Stimulated activated CD8-positive, alpha-beta memory T cell treated with anti-CD3 and anti-CD28 coated beads, Interleukin-4, amount 100 ng/mL, for 48 hours (primary cell): ENCODE results near the gene TNFSF11.

Experiments used
- DNase-seq: peaks from one replicate; pipeline ENCODE4 v3.0.0-alpha.2; 2020

Gene TNFSF11

GRCh38 chr13:42612021-42612765 lies 38.2 kb downstream of the TNFSF11 start:
- DNase-seq: no peak

- no peak for DNase-seq
Measured at GRCh38 chr13:42614436-42615035, 40.6 kb downstream of the TNFSF11 start.

GRCh38 chr13:42615691-42616090 lies 41.7 kb downstream of the TNFSF11 start:
- no peak for DNase-seq

- no peak for DNase-seq
Measured at GRCh38 chr13:42617221-42617620, 43.3 kb downstream of the TNFSF11 start.

GRCh38 chr13:42623916-42624315 lies 50.0 kb downstream of the TNFSF11 start:
- DNase-seq: no peak

- no peak for DNase-seq
Measured at GRCh38 chr13:42625611-42626010, 51.7 kb downstream of the TNFSF11 start.

GRCh38 chr13:42626176-42626860 lies 52.4 kb downstream of the TNFSF11 start:
- no peak for DNase-seq

- DNase-seq: no peak
Measured at GRCh38 chr13:42628666-42629065, 54.7 kb downstream of the TNFSF11 start.

- no peak for DNase-seq
Measured at GRCh38 chr13:42631181-42631580, 57.2 kb downstream of the TNFSF11 start.

GRCh38 chr13:42633495-42633894 lies 59.5 kb downstream of the TNFSF11 start:
- DNase-seq: no peak

GRCh38 chr13:42638101-42638500 lies 64.1 kb downstream of the TNFSF11 start:
- no peak for DNase-seq

GRCh38 chr13:42638886-42639285 lies 64.9 kb downstream of the TNFSF11 start:
- DNase-seq: no peak

- DNase-seq: no peak
Measured at GRCh38 chr13:42643076-42643475, 69.1 kb downstream of the TNFSF11 start.

GRCh38 chr13:42644841-42645240 lies 70.9 kb downstream of the TNFSF11 start:
- no peak for DNase-seq

- no peak for DNase-seq
Measured at GRCh38 chr13:42645717-42646116, 71.8 kb downstream of the TNFSF11 start.

GRCh38 chr13:42649141-42649540 lies 75.2 kb downstream of the TNFSF11 start:
- no peak for DNase-seq

- no peak for DNase-seq
Measured at GRCh38 chr13:42649831-42650230, 75.9 kb downstream of the TNFSF11 start.

GRCh38 chr13:42650506-42650905 lies 76.6 kb downstream of the TNFSF11 start:
- DNase-seq: no peak

GRCh38 chr13:42651936-42652641 lies 78.1 kb downstream of the TNFSF11 start:
- DNase-seq: no peak

- no peak for DNase-seq
Measured at GRCh38 chr13:42652642-42653415, 78.9 kb downstream of the TNFSF11 start.

- no peak for DNase-seq
Measured at GRCh38 chr13:42653679-42654078, 79.7 kb downstream of the TNFSF11 start.

GRCh38 chr13:42654212-42654611 lies 80.3 kb downstream of the TNFSF11 start:
- DNase-seq: no peak

GRCh38 chr13:42654722-42655121 lies 80.8 kb downstream of the TNFSF11 start:
- no peak for DNase-seq
